Measurements from ENCODE around the gene SIL1. TPM values are rescaled to one million over a fixed set of nuclear protein-coding genes. Genes with fewer than 3 reads are reported as not detected.

The SIL1 gene
- total RNA-seq, 1 experiment from 2014 or later: 22.0 TPM

GRCh38 chr5:138951986-138952735 lies 246.0 kb downstream of the SIL1 start:
- no peak for DNase-seq (ENCODE audit: low spot score)
- Histone ChIP-seq H3K9me3 (ENCODE audit: low read depth, low read length, poor library complexity, severe bottlenecking) (no peaks in the 10 kb centered on the region), H3K4me1 (ENCODE audit: insufficient read depth, low read length, poor library complexity, severe bottlenecking) (peaks cover 28% of the 10 kb centered on the region), H3K4me3 (ENCODE audit: low read depth, low read length, poor library complexity, severe bottlenecking) (no peak overlapping the region), H3K36me3 (ENCODE audit: insufficient read depth, low read length, poor library complexity, severe bottlenecking) (no peaks in the 10 kb centered on the region), H3K27me3 (replicated peaks; ENCODE audit: insufficient read depth, low read depth, low read length, poor library complexity) (no peaks in the 10 kb centered on the region), H3K27ac (ENCODE audit: low read depth, low read length, poor library complexity, severe bottlenecking) (peak overlapping the region; percentile 70)
- TF ChIP-seq EZH2 (IDR thresholded peaks at IDR 0.05; ENCODE audit: borderline replicate concordance, low read depth, low read length, poor library complexity, severe bottlenecking): no peak
- TF ChIP-seq CTCF (conservative IDR thresholded peaks at IDR 0.05; ENCODE audit: low read depth, low read length): no peak
- POLR2A ChIA-PET (ENCODE audit: low non-redundant PET): no interaction called here
- CTCF ChIA-PET: no interaction called here
- no TSS peak for BruUV-seq (replicated peaks)
- intact Hi-C loops (cut with micrococcal nuclease; ENCODE audit: unreplicated experiment): loop anchor here (5.0 kb wide), 1 partner anchor 310 kb away; no protein-coding TSS in a partner anchor

GRCh38 chr5:138951091-138951985 lies 246.8 kb downstream of the SIL1 start:
- Histone ChIP-seq H3K27me3 (replicated peaks; ENCODE audit: insufficient read depth, low read depth, low read length, poor library complexity) (no peaks in the 10 kb centered on the region), H3K4me1 (ENCODE audit: insufficient read depth, low read length, poor library complexity, severe bottlenecking) (peaks cover 28% of the 10 kb centered on the region), H3K4me3 (ENCODE audit: low read depth, low read length, poor library complexity, severe bottlenecking) (no peak overlapping the region), H3K9me3 (ENCODE audit: low read depth, low read length, poor library complexity, severe bottlenecking) (no peaks in the 10 kb centered on the region), H3K36me3 (ENCODE audit: insufficient read depth, low read length, poor library complexity, severe bottlenecking) (no peaks in the 10 kb centered on the region), H3K27ac (ENCODE audit: low read depth, low read length, poor library complexity, severe bottlenecking) (no peak overlapping the region)
- ChIA-PET CTCF (no interaction called here), POLR2A (ENCODE audit: low non-redundant PET) (no interaction called here)
- intact Hi-C loops (cut with micrococcal nuclease; ENCODE audit: unreplicated experiment): loop anchor here (5.0 kb wide), 1 partner anchor 311 kb away; no protein-coding TSS in a partner anchor
- no peak for TF ChIP-seq EZH2 (IDR thresholded peaks at IDR 0.05; ENCODE audit: borderline replicate concordance, low read depth, low read length, poor library complexity, severe bottlenecking)
- TF ChIP-seq CTCF (conservative IDR thresholded peaks at IDR 0.05; ENCODE audit: low read depth, low read length): no peak
- no peak for DNase-seq (ENCODE audit: low spot score)
- no TSS peak for BruUV-seq (replicated peaks)

- no peaks in the 10 kb centered on the region for H3K9me3 ChIP-seq (ENCODE audit: low read depth, low read length, poor library complexity, severe bottlenecking)
- TF ChIP-seq EZH2 (IDR thresholded peaks at IDR 0.05; ENCODE audit: borderline replicate concordance, low read depth, low read length, poor library complexity, severe bottlenecking) (no peak), CTCF (conservative IDR thresholded peaks at IDR 0.05; ENCODE audit: low read depth, low read length) (no peak)
- peaks cover 28% of the 10 kb centered on the region for H3K4me1 ChIP-seq (ENCODE audit: insufficient read depth, low read length, poor library complexity, severe bottlenecking)
- ChIA-PET CTCF (no interaction called here), POLR2A (ENCODE audit: low non-redundant PET) (no interaction called here)
- H3K27ac ChIP-seq (ENCODE audit: low read depth, low read length, poor library complexity, severe bottlenecking): no peak overlapping the region
- no TSS peak for BruUV-seq (replicated peaks)
- no peaks in the 10 kb centered on the region for H3K27me3 ChIP-seq (replicated peaks; ENCODE audit: insufficient read depth, low read depth, low read length, poor library complexity)
- no peak overlapping the region for H3K4me3 ChIP-seq (ENCODE audit: low read depth, low read length, poor library complexity, severe bottlenecking)
- no peaks in the 10 kb centered on the region for H3K36me3 ChIP-seq (ENCODE audit: insufficient read depth, low read length, poor library complexity, severe bottlenecking)
- no peak for DNase-seq (ENCODE audit: low spot score)
- intact Hi-C loops (cut with micrococcal nuclease; ENCODE audit: unreplicated experiment): loop anchor here (5.0 kb wide), 1 partner anchor 312 kb away; no protein-coding TSS in a partner anchor
Measured at GRCh38 chr5:138950421-138951031, 247.6 kb downstream of the SIL1 start.
